Stimulated activated CD4-positive, alpha-beta T cell treated with anti-CD3 and anti-CD28 coated beads, Interleukin-4, amount 100 ng/mL, for 1 hour (primary cell): ENCODE data around the gene CUEDC1.
A peak's percentile ranks its signal among the peaks of the same experiment; 100 is the strongest.
"Not testable (repeated sequence)": the region's sequence is repeated elsewhere in the genome, so short reads cannot be mapped to it uniquely, and the experiment has no call there.

ENCODE experiments used
- DNase-seq: peaks from one replicate; pipeline ENCODE4 v3.0.0-alpha.2; 2020

Gene CUEDC1

DNA sequence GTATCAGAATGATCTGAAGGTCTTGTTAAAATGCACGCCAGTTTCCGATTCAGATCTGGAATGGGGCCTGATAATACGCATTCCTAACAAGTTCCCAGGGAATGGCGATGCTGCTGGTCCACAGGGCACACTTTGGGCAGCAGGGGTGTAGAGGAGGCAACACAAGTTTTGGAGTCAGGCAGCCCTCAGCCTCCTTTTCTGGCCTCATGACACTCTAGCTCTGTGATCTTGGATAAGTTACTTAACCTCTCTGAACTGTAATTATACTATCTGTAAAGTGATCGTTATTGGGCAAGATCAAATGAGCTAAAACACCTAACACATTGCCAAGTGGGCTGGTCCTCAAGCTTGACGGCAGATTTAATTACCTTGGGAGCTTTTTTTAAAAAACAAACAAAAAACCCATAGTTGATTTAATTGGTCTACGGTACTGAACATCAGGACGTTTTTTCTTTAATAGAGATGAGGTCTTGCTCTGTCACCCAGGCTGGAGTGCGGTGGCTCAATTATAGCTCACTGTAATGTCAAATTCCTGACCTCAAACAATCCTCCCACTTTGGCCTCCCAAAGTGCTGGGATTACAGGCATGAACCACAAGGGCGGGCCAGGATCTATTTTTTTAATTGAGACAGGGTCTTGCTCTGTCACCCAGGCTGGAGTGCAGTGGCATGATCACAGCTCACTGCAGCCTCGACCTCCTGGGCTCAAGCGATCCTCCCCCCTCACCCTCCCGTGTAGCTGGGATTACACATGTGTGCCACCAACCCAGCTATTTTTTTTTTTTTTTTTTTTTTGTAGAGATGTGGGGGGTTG is 95.4 kb downstream of the CUEDC1 start:
- DNase-seq = no peak

DNA sequence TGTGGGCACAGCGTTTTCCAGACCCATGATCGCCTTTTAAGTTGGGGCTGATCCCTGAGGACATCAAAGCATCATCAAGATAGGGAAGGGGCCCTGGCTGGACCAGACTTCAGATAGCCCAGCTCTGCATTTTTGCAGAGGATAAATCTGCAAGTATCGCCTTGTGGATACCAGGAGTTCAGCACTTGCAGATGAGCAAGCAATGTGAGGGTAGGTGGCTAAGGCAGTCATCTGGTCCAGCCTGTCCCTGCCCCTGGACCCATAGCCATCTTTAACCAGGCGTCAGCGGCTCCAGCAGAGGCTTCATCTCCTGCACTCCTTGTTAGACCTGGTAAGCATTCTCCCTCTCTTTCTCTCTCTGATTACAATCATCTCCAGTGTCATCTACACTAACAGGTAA is 96.4 kb downstream of the CUEDC1 start:
- DNase-seq = no peak

DNA sequence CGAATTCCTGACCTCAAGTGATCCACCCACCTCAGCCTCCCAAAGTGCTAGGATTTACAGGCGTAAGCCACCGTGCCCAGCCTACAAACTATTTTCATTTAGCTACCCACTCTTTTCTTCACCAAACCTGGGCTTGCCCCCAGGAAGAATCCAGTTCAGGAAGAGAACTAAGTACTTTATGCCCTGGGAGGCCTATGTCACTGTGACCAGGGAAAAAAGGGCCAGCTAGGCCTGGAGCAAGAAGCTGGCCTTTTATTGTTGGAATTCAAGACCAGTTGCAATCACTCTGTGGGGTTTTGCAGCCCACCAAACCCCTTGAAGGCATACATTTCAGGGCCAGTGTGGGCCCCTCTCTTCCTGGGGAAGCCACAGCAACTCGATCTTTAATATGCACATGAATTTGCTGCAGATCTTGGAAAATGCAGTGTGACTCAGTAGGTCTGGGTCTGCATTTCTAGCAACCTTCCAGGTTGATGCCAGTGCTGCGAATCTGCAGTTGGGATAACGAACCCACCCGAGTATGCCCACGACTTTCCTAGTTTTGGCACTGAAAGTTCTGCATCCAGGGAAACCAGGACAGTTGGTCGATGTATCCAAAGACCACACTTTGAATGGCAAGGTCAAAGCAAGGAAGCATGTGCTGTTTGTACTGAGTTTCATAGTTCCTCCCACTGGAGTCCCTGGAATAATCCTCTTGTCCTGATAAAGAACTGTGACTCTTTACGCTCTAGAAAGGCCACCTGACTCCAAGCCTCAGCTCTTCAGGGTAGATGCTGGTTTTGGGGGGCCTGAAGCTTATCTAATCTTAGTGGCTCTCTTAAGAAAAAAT is 98.2 kb downstream of the CUEDC1 start:
- no peak for DNase-seq

DNA sequence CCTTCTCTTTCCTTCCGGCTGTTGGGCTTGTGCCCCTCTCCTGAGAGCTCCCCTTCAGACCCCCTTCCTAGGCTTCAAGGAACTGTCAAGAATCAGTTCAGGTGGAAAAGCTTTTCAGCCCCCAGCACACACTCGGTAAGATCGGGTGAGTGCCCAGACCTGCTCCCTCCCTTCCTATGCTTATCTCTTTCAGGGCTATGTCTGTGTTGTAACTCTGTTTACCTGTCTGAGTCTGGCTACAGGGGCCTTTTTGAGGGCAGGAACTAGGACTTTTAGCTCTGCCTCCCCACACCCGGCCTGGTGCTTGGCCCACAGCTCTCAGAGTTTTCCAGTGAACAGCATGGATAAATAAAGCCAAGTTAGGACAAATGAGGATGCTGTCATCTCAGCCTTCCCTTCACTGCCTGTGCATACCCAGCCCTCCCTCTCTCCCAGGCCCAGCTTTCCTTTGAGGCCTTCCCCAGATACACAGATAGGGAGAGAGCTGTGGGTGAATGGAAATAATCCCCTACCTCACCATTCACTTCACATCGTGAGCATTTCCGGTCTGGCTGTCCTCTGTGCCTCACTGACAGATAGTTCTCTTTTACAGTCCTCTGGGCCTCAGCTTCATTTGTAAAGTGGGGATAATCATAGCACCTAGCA is 99.7 kb downstream of the CUEDC1 start:
- no peak for DNase-seq

DNA sequence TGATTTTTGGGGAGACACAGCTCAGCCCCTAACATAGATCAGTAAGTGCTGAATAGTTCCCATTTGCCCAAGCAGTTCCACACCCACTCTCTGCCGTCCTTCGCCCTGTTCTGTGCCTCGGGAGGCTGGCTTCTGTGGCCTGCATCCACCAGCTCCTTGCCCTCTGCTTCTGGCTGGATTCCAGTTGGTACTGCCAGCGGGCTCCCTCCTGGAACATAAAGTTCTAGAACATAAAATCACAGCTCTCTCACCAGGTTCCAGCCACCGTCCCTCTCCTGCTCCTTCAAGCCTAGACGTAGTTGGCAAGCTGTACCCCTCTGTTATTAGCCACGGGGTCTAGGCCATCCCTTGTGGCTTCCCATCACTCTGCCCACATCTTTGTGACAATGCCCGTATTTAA is 101.5 kb downstream of the CUEDC1 start:
- no peak for DNase-seq

DNA sequence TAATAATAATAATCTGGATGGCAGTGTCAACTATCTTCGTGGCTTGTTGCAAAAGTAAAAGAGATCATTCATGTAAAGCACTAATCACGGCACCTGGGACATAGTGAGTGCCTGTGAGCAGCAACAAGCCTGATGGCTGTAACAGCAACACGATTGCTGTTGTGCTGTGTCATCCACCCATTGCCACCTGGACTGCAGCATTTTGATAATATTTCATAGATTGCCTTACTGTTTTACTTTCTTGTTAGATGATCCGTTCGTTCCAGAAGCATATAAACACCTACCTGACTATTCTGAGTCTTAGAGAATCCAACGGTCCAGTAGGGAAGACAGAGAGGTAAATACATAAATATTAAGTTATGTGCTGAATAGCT is 102.3 kb downstream of the CUEDC1 start:
- no peak for DNase-seq

DNA sequence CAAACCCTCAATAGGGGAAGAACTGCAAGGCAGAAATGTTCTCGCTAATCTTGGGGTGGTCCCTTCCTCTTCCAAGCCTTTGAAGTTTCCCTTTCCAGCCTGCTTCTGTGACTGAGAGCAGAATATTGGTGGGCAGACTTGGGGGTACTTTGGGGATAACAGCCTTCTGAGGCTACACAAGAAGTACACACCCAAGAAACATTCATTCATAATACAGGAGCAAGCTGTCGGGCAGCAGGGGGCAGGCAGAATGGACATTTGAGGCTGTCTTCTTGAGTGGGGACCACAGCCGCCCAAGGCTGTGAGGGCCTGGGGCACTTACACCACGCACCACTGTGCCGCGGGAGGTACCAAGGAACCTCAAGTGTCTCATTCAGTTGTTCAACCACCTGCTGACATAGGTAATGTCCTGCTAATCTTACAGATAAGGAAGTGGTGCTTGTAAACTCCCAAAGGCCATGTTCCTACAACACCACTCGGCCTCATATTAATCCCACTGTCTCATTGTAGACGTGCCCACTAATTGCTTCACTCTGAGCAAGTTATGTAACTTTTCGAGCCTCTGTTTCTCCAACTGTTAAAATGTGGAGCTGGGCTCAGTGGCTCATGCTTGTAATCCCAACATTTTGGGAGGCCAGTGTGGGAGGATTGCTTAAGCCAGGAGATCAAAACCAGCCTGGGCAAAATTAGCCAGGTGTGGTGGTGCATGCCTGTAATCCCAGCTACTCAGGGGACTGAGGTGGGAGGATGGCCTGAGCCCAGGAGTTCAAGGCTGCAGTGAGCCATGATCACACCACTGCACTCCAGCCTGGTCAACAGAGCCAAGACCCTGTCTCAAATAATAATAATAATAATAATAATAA is 102.9 kb downstream of the CUEDC1 start:
- DNase-seq = no peak

DNA sequence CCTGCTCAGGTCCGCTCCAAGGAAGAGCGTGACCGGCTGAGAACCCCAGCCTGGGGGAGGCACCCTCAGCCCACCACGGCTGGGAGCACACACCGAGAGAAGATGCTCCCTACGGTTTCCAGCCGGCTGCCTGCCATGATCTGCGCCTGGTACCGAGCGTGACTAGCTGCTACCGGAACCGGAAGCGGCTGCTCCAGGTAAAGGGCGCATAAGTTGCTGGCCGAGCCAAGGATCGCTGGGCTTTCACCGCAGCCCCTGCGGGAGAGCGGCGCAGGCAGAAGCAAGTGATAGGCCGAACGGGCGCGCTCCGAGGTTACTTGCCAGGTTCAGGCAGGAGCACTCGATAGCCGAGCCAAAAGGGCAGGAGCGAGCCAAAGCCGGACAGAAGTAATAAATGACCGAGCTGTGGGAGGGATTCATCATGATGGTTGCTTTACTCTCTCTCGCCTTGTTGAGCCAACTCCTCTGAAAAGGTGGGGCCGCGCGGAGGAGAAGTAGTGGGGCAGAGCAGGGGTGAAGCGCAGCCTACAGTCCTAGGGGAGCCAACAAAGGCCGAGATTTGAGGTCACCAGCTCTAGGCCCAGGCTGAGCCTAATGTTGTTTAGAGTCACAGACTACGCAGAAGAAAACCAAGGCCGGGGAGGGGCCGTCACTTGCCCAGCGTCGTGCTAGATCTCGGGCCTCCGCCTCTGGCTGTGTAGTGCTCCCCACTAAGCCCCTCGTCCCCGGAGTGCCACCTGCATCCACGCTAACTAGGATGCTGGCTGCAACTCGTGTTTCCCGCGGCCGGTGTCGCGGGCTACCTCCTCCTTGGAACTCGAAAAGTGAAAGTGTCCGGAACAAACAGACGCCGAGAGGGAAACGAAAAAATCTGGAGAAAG is 105.1 kb downstream of the CUEDC1 start, which contains the start of gene MRPS23:
Gene MRPS23, minus strand, starts transcription at position 171 of the 881 bp plus-strand sequence. Its CDS starts 34 bp downstream, at position 137.
- peak; percentile 96 for DNase-seq

DNA sequence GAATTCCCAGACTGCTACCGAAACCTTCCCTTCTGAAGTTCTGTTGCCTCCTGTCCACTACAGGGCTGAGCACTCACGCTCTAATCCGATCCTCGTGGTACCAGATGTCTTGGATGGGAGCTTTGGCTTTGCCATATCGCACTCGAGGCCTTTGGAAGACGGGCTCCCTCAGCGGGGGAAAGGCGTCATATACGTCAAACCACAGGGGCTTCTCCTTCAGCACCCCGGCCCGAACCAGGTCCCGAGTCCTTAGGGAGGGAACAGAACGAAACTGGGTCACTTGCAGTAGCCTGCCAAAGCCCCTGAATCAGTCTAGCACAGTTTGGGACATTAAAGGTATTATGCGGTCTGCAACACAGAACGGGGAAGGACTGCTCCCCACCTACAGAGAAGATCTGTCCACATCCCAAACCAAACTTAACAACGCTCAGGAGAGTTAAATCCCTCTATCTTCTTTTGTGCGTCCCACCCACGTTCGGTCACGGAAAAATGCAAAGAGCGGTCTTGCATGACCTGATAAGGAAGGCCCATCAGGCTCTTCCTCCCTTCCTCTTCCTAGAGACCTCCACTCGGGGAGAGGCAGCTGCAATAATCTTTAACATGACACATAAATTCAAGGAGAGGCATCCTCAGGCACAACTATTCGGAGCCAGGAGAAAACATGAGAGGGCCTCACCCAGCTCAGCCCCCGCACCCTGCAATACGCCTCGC is 105.9 kb downstream of the CUEDC1 start:
- no peak for DNase-seq

DNA sequence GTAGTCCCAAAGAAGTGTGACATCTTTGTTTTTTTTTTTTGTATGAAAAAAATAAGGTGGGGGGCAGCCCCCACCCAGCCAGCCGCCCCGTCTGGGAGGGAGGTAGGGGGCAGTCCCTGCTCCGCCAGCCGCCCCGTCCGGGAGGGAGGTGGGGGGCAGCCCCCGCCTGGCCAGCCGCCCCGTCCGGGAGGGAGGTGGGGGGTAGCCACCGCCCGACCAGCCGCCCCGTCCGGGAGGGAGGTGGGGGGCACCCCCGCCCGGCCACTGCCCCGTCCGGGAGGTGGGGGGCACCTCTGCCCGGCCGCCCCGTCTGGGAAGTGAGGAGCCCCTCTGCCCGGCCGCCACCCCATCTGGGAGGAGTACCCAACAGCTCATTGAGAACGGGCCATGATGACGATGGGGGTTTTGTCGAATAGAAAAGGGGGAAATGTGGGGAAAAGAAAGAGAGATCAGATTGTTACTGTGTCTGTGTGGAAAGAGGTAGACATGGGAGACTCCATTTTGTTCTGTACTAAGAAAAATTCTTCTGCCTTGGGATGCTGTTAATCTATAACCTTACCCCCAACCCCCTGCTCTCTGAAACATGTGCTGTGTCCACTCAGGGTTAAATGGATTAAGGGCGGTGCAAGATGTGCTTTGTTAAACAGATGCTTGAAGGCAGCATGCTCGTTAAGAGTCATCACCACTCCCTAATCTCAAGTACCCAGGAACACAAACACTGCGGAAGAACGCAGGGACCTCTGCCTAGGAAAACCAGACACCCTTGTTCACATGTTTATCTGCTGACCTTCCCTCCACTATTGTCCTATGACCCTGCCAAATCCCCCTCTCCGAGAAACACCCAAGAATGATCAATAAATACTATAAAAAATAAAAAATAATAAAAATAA is 108.9 kb downstream of the CUEDC1 start:
- not testable (repeated sequence) for DNase-seq

DNA sequence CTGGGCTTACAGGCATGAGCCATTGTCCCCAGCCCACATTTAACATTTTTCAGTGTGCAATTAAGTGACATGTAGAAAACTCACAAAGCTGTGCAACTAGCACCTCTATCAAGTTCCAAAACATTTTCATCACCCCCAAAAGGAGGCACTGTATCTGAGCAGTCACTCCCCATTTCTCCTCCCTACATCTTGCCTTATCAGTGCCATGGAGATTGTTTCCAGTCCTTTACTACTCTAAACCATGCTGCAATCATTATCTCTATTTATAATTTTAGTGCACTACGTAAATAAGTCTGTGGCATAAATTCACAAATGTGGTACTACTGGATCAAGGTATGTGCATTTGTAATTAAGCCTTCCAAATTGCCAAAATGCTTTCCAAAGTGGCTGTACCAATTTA is 112.9 kb downstream of the CUEDC1 start:
- no peak for DNase-seq

DNA sequence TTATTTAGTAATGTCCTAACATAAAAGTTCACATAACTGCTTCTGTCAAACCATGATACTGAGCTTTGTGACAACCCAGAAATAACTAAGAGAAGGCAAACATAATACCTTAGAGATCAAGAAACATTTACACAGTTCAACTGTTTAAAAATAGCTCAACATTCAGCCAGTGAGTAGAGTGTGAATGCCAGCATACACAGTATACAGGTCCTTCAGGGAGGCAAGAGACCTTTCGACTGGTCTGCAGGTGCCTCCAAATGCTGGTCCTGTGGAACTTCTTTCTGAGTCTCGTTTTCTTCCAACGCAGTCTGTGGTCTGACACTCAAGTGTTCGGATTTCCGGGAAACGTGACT is 115.7 kb downstream of the CUEDC1 start:
- DNase-seq = no peak

DNA sequence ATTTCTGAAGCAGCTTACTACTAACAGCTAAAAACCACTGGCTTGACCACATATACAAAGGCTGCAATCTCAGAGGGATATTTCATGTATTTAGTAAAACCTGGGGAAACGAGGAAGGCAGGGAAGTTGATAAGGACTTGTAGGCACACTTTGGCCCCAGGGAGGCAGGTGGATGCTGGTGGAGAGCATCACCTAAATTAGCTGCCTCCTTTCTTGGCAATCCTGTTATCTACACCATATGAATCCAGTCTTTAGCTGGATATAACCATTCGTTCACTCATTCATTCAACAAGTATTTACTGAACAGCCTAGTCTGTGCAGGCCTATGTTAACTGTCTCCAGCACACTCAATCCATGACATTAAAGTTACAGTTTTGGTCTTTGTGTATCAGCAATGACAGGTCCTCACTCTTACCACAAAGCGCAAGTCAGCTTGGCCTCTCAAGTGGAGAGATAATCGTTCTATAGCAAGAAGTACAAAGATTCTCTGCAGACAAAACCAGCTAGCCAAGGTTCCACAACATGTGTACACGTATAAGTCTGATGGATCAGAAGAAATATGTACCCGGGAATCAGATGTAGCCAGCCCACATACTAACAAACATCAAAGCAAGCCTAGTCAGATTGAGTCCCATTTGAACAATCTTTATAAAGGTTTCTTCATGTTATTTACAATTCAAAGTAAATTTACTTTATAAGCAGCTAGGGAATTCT is 116.2 kb downstream of the CUEDC1 start:
- no peak for DNase-seq

DNA sequence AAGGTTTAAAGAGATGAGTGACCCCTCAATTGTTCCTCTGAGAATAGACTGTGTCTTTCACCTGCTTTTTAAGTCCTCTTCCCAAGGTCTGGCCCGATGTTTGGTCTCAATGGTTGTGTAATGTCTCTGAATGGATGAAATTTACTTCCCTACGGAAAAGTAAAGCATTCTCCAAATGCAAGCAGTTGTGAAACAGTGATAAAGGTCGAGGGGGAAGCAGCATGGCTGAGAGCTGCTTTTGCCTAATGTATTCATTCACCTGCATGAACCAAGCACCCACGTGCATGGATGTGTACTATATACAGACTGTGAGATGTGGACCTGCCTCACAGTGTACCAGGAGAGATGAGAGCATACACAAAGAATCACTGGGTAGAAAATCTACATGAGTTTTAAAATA is 116.8 kb downstream of the CUEDC1 start:
- DNase-seq = no peak

DNA sequence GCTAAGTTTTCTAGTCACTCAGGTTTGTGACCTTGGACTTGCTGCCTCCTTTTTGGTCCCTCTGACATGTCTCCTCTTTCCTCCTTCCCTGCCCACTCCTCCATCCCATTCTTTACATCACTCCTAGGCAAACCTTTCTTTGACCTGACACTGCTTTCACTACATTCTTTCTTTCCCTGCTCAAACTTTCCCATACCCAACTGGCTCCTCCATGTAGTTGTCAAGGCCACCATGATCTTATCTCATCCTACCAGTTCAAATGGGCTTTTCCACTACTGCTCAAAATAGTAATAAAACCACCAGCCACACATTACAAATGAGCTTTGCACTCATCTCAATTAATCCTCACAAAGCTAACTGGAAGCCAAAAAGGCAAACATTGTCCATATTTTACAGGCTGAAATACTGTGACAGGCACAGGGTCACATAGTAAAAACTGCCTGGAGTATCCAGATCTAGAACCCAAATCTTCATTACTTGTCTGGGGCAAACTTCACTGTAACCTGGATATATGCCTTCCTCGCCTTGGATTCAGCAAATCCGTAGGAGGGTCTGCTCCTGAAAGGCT is 119.8 kb downstream of the CUEDC1 start:
- DNase-seq = no peak

DNA sequence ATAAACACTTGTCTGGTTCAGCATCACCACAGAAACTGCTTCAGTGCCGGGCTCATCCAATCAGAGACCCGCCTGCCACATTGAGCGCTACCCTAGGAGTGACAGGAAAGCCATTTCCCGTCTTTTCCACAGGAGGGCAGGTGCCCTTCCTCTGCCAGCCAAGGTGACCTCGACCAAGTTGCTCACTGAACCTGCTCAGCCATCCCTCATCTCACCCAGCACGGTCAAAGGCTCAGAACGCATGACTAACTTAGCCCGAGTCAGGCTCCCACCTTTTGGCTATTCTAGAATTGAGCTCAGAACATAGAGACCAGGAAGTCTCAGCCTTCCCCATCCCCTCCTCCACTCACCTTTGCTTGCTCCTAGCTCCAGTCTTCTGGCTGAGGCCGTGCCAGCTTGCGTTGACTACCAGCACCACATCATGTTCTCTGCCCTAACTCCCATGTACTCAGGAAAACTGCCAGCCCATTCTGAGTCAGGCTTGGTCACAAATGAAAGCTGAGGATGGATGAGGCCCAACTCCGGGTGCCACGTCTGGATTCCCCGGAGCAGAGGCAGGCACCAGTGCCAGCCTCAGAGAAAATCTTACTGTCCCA is 121.0 kb downstream of the CUEDC1 start:
- DNase-seq = no peak

DNA sequence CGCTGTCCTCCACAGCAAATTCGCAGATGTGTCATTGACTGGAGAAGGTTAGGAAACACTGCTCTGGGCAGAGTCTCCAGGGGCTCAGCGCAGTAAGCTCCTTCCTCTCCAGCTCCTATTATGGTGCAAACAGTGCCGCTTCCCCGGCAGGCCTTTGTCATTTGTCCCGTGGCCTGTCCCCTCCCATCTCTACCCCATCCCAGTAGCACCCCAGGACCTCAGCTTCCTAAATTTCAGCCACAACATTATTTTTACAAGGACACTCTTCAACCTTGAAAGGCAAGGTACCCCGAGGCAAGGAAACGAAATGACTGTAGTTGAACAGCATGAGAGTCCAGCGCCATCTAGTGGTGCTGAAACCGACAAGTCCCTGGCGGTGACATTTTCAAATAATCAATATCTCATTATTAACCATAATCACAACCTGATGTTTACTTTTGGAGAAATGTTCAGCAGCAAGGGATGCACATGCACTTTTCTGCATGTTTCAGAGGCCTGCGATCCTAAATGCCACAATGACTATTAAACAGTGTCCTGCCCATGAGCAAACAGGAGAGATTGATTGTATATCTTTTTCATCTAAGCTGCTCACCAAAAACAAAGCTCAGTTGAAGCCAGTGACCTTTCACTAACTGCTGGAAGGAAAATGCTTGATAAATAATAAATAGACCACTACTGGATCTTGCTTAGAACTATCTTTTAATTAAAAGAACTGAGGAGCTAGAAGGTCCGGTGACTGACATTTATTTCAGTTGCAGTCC is 121.9 kb downstream of the CUEDC1 start:
- DNase-seq = peak; percentile 64
